Stimulated activated memory B cell treated with anti-CD40 and anti-IgM and Interleukin-4, amounts not matched to agents 10 μg/mL and 1 μg/mL and 100 μg/mL, for 72 hours (primary cell): ENCODE measurements around the gene RTP2.
A peak's percentile ranks its signal among the peaks of the same experiment; 100 is the strongest.
"Not testable (repeated sequence)": the region's sequence is repeated elsewhere in the genome, so short reads cannot be mapped to it uniquely, and the experiment has no call there.

Experiments
- ATAC-seq: fragments of 150-1000 bp; cut with Tn5 transposase; 2 replicates; pipeline ENCODE4 v1.10.0; 2021
- H3K27ac Mint-ChIP-seq: one replicate; pipeline ENCODE4 v1.8.0; 2022; ENCODE audit warnings: mild to moderate bottlenecking, mixed read lengths
- H3K27me3 Mint-ChIP-seq: one replicate; pipeline ENCODE4 v1.8.0; 2022; ENCODE audit warnings: mixed read lengths
- H3K36me3 Mint-ChIP-seq: one replicate; pipeline ENCODE4 v1.8.0; 2022; ENCODE audit warnings: mixed read lengths
- H3K4me1 Mint-ChIP-seq: one replicate; pipeline ENCODE4 v1.8.0; 2022; ENCODE audit warnings: mixed read lengths
- H3K4me3 Mint-ChIP-seq: one replicate; pipeline ENCODE4 v1.8.0; 2022; ENCODE audit warnings: mild to moderate bottlenecking, moderate library complexity, mixed read lengths
- H3K9me3 Mint-ChIP-seq: one replicate; pipeline ENCODE4 v1.8.0; 2022; ENCODE audit warnings: mixed read lengths

Gene RTP2

GRCh38 chr3:187705164-187705563 is 2.8 kb upstream of the RTP2 start:
- H3K4me1 Mint-ChIP-seq = no peaks in the 10 kb centered on the region

GRCh38 chr3:187700249-187700648 is 2.1 kb downstream of the RTP2 start:
- no peak overlapping the region for H3K27ac Mint-ChIP-seq
- H3K36me3 Mint-ChIP-seq = no peaks in the 10 kb centered on the region
- ATAC-seq = no peak
- peaks cover 15% of the 10 kb centered on the region for H3K27me3 Mint-ChIP-seq
- no peaks in the 10 kb centered on the region for H3K4me1 Mint-ChIP-seq
- no peaks in the 10 kb centered on the region for H3K9me3 Mint-ChIP-seq
- H3K4me3 Mint-ChIP-seq = no peak overlapping the region

More at GRCh38 chr3:187705164-187705563, 2.8 kb upstream of the RTP2 start:
- H3K36me3 Mint-ChIP-seq = no peaks in the 10 kb centered on the region
- ATAC-seq = peak; percentile 12
- no peaks in the 10 kb centered on the region for H3K9me3 Mint-ChIP-seq
- no peak overlapping the region for H3K27ac Mint-ChIP-seq
- H3K27me3 Mint-ChIP-seq = no peaks in the 10 kb centered on the region
- H3K4me3 Mint-ChIP-seq = no peak overlapping the region

- peaks cover 30% of the 10 kb centered on the region for H3K27me3 Mint-ChIP-seq
- no peaks in the 10 kb centered on the region for H3K4me1 Mint-ChIP-seq
- no peaks in the 10 kb centered on the region for H3K36me3 Mint-ChIP-seq
- no peak for ATAC-seq
- no peak overlapping the region for H3K4me3 Mint-ChIP-seq
- H3K27ac Mint-ChIP-seq = no peak overlapping the region
- peaks cover 3% of the 10 kb centered on the region for H3K9me3 Mint-ChIP-seq
Measured at GRCh38 chr3:187698499-187699399, 3.6 kb downstream of the RTP2 start.

- no peaks in the 10 kb centered on the region for H3K4me1 Mint-ChIP-seq
- H3K9me3 Mint-ChIP-seq = peaks cover 3% of the 10 kb centered on the region
- peaks cover 39% of the 10 kb centered on the region for H3K27me3 Mint-ChIP-seq
- H3K27ac Mint-ChIP-seq = no peak overlapping the region
- ATAC-seq = no peak
- H3K4me3 Mint-ChIP-seq = no peak overlapping the region
- no peaks in the 10 kb centered on the region for H3K36me3 Mint-ChIP-seq
Measured at GRCh38 chr3:187696021-187696420, 6.3 kb downstream of the RTP2 start.

- no peaks in the 10 kb centered on the region for H3K36me3 Mint-ChIP-seq
- no peaks in the 10 kb centered on the region for H3K4me1 Mint-ChIP-seq
- peaks cover 3% of the 10 kb centered on the region for H3K9me3 Mint-ChIP-seq
- H3K4me3 Mint-ChIP-seq = no peak overlapping the region
- ATAC-seq = no peak
- no peak overlapping the region for H3K27ac Mint-ChIP-seq
- H3K27me3 Mint-ChIP-seq = peaks cover 39% of the 10 kb centered on the region
Measured at GRCh38 chr3:187695449-187695848, 6.9 kb downstream of the RTP2 start.

- no peaks in the 10 kb centered on the region for H3K36me3 Mint-ChIP-seq
- no peak overlapping the region for H3K4me3 Mint-ChIP-seq
- H3K4me1 Mint-ChIP-seq = no peaks in the 10 kb centered on the region
- ATAC-seq = no peak
- peaks cover 3% of the 10 kb centered on the region for H3K9me3 Mint-ChIP-seq
- no peak overlapping the region for H3K27ac Mint-ChIP-seq
- peaks cover 36% of the 10 kb centered on the region for H3K27me3 Mint-ChIP-seq
Measured at GRCh38 chr3:187694801-187695200, 7.6 kb downstream of the RTP2 start.

GRCh38 chr3:187693431-187693830 is 8.9 kb downstream of the RTP2 start:
- Mint-ChIP-seq H3K4me3 (no peak overlapping the region), H3K9me3 (peaks cover 3% of the 10 kb centered on the region), H3K27ac (no peak overlapping the region), H3K27me3 (peaks cover 36% of the 10 kb centered on the region), H3K4me1 (no peaks in the 10 kb centered on the region), H3K36me3 (no peaks in the 10 kb centered on the region)
- ATAC-seq = no peak

- no peaks in the 10 kb centered on the region for H3K4me1 Mint-ChIP-seq
- no peaks in the 10 kb centered on the region for H3K36me3 Mint-ChIP-seq
- H3K9me3 Mint-ChIP-seq = peaks cover 3% of the 10 kb centered on the region
- no peak overlapping the region for H3K4me3 Mint-ChIP-seq
- H3K27ac Mint-ChIP-seq = no peak overlapping the region
- peaks cover 32% of the 10 kb centered on the region for H3K27me3 Mint-ChIP-seq
- no peak for ATAC-seq
Measured at GRCh38 chr3:187689984-187690383, 12.4 kb downstream of the RTP2 start.

- no peaks in the 10 kb centered on the region for H3K9me3 Mint-ChIP-seq
- no peak for ATAC-seq
- peaks cover 30% of the 10 kb centered on the region for H3K27me3 Mint-ChIP-seq
- H3K36me3 Mint-ChIP-seq = no peaks in the 10 kb centered on the region
- no peak overlapping the region for H3K4me3 Mint-ChIP-seq
- no peak overlapping the region for H3K27ac Mint-ChIP-seq
- H3K4me1 Mint-ChIP-seq = no peaks in the 10 kb centered on the region
Measured at GRCh38 chr3:187686621-187687273, 15.6 kb downstream of the RTP2 start.

- Mint-ChIP-seq H3K9me3 (no peaks in the 10 kb centered on the region), H3K36me3 (no peaks in the 10 kb centered on the region), H3K27me3 (peaks cover 30% of the 10 kb centered on the region), H3K27ac (no peak overlapping the region), H3K4me3 (no peak overlapping the region), H3K4me1 (no peaks in the 10 kb centered on the region)
- ATAC-seq = no peak
Measured at GRCh38 chr3:187685948-187686347, 16.4 kb downstream of the RTP2 start.

- no peaks in the 10 kb centered on the region for H3K36me3 Mint-ChIP-seq
- ATAC-seq = no peak
- H3K4me3 Mint-ChIP-seq = no peak overlapping the region
- H3K9me3 Mint-ChIP-seq = no peaks in the 10 kb centered on the region
- H3K27ac Mint-ChIP-seq = no peak overlapping the region
- H3K4me1 Mint-ChIP-seq = no peaks in the 10 kb centered on the region
- H3K27me3 Mint-ChIP-seq = peaks cover 40% of the 10 kb centered on the region
Measured at GRCh38 chr3:187684880-187685279, 17.5 kb downstream of the RTP2 start.

- peaks cover 4% of the 10 kb centered on the region for H3K4me1 Mint-ChIP-seq
- no peaks in the 10 kb centered on the region for H3K9me3 Mint-ChIP-seq
- ATAC-seq = no peak
- H3K36me3 Mint-ChIP-seq = no peaks in the 10 kb centered on the region
- H3K27me3 Mint-ChIP-seq = peaks cover 45% of the 10 kb centered on the region
- H3K27ac Mint-ChIP-seq = no peak overlapping the region
- no peak overlapping the region for H3K4me3 Mint-ChIP-seq
Measured at GRCh38 chr3:187684444-187684843, 17.9 kb downstream of the RTP2 start.

GRCh38 chr3:187681756-187682155 is 20.6 kb downstream of the RTP2 start:
- not testable (repeated sequence) for ATAC-seq, H3K9me3 Mint-ChIP-seq, H3K27ac Mint-ChIP-seq, H3K36me3 Mint-ChIP-seq, H3K4me3 Mint-ChIP-seq
- Mint-ChIP-seq H3K4me1 (peaks cover 10% of the 10 kb centered on the region), H3K27me3 (peaks cover 55% of the 10 kb centered on the region)

GRCh38 chr3:187679638-187680396 is 22.5 kb downstream of the RTP2 start:
- ATAC-seq = peak; percentile 71
- H3K27ac Mint-ChIP-seq = no peak overlapping the region
- no peak overlapping the region for H3K4me3 Mint-ChIP-seq
- H3K4me1 Mint-ChIP-seq = peaks cover 10% of the 10 kb centered on the region
- no peaks in the 10 kb centered on the region for H3K9me3 Mint-ChIP-seq
- no peaks in the 10 kb centered on the region for H3K36me3 Mint-ChIP-seq
- H3K27me3 Mint-ChIP-seq = peaks cover 57% of the 10 kb centered on the region

GRCh38 chr3:187678726-187679268 is 23.6 kb downstream of the RTP2 start:
- ATAC-seq = peak; percentile 43
- H3K27ac Mint-ChIP-seq = no peak overlapping the region
- no peaks in the 10 kb centered on the region for H3K36me3 Mint-ChIP-seq
- H3K4me1 Mint-ChIP-seq = peaks cover 10% of the 10 kb centered on the region
- H3K4me3 Mint-ChIP-seq = no peak overlapping the region
- H3K27me3 Mint-ChIP-seq = peaks cover 59% of the 10 kb centered on the region
- H3K9me3 Mint-ChIP-seq = no peaks in the 10 kb centered on the region
